GM12878 (cell line): ENCODE results near the gene WARS2. TPM values are rescaled to one million over a fixed set of nuclear protein-coding genes. Genes with fewer than 3 reads are reported as not detected.

ENCODE experiments used
- ATAC-seq: fragments of 200-7000 bp; cut with Tn5 transposase; 3 replicates; pipeline ENCODE4 v1.9.1; 2020; ENCODE audit warnings: mild to moderate bottlenecking, moderate library complexity
- BruUV-seq: library from RNA; stranded (reverse); fragments of 400-500 nt; replicated peaks from 2 replicates; lab custom pipeline; 2021; lab: Mats Ljungman, UMichigan
- CTCF ChIA-PET: fragments of 300-600 bp; sonication (Branson Sonifier 250); formaldehyde crosslinking; extraction: SDS; loops from one replicate; lab custom pipeline; 2021; ENCODE audit warnings: inconsistent platforms; lab: Yijun Ruan, JAX
- POLR2A ChIA-PET: fragments of 350-600 bp; formaldehyde crosslinking; extraction: SDS; loops from one replicate; lab custom pipeline; 2021; ENCODE audit warnings: inconsistent platforms; lab: Charles Lee
- RAD21 ChIA-PET: fragments of 300-600 bp; sonication (Branson Sonifier 250); formaldehyde crosslinking; loops from one replicate; lab custom pipeline; 2023; ENCODE audit warnings: antibody characterized with exemption; ENCODE audit not compliant: unreplicated experiment; lab: Charles Lee
- SMC1A ChIA-PET: fragments of 300-600 bp; sonication (Branson Sonifier 250); formaldehyde crosslinking; loops from one replicate; lab custom pipeline; 2023; ENCODE audit not compliant: unreplicated experiment, uncharacterized antibody; lab: Charles Lee
- DNase-seq: peaks from one replicate; pipeline ENCODE4 v3.0.0-alpha.2; 2011; ENCODE audit warnings: low read depth, low spot score
- FAIRE-seq: peaks from 3 replicates; lab custom pipeline; 2011; peaks lifted over from hg19 to GRCh38; lab: Jason Lieb, UNC
- H2AFZ ChIP-seq: 2 replicates; pipeline ENCODE4 v1.6.0; 2011; ENCODE audit warnings: low read depth, low read length, control low read depth; ENCODE audit not compliant: control insufficient read depth
- H3K27ac ChIP-seq: 2 replicates; pipeline ENCODE4 v1.5.1; 2011; ENCODE audit warnings: control low read depth; ENCODE audit not compliant: control insufficient read depth, insufficient read depth
- H3K27me3 ChIP-seq, 2 experiments: replicated peaks in 1 of 2; 2 replicates each; pipeline versions ENCODE4 v1.6.0 to v1.6.1; 2011; ENCODE audit warnings: low read length in 1 of 2; ENCODE audit not compliant: control insufficient read depth in 2 of 2, insufficient read depth in 2 of 2
- H3K36me3 ChIP-seq, 2 experiments: 2 replicates each; pipeline ENCODE4 v1.5.1; 2011; ENCODE audit warnings: low read length in 1 of 2; ENCODE audit not compliant: control insufficient read depth in 2 of 2, insufficient read depth in 2 of 2
- H3K4me1 ChIP-seq: 2 replicates; pipeline ENCODE4 v1.6.1; 2011; ENCODE audit warnings: mild to moderate bottlenecking, low read length, moderate library complexity, mixed read lengths; ENCODE audit not compliant: control insufficient read depth, insufficient read depth
- H3K4me2 ChIP-seq: 2 replicates; pipeline ENCODE4 v1.6.0; 2011; ENCODE audit warnings: control low read depth; ENCODE audit not compliant: control insufficient read depth, insufficient read depth
- H3K4me3 ChIP-seq: fragments of 200-600 bp; sonication (generic); 2 replicates; pipeline ENCODE4 v1.5.1; 2016
- H3K79me2 ChIP-seq: 2 replicates; pipeline ENCODE4 v1.6.0; 2011; ENCODE audit warnings: low read length; ENCODE audit not compliant: control insufficient read depth, insufficient read depth
- H3K9ac ChIP-seq: 2 replicates; pipeline ENCODE4 v1.8.0; 2011; ENCODE audit warnings: low read length, control low read depth, mixed read lengths; ENCODE audit not compliant: control insufficient read depth, insufficient read depth
- H3K9me3 ChIP-seq: replicated peaks from 3 replicates; pipeline ENCODE4 v1.5.1; 2011; ENCODE audit warnings: mild to moderate bottlenecking, low read length; ENCODE audit not compliant: control insufficient read depth, insufficient read depth
- H4K20me1 ChIP-seq: 2 replicates; pipeline ENCODE4 v1.6.0; 2011; ENCODE audit not compliant: control insufficient read depth, insufficient read depth
- ASH2L ChIP-seq: fragments of 300-600, 200-600 bp; sonication (generic); IDR thresholded peaks from 2 replicates; pipeline ENCODE4 v1.6.1; 2017; ENCODE audit warnings: low read depth, mild to moderate bottlenecking, borderline replicate concordance
- BMI1 ChIP-seq: fragments of 450-650 bp; IDR thresholded peaks from 2 replicates; pipeline ENCODE4 v1.6.1; 2016; ENCODE audit warnings: mild to moderate bottlenecking, moderate library complexity, borderline replicate concordance
- CHD1 ChIP-seq: IDR thresholded peaks from 2 replicates; pipeline ENCODE4 v1.6.1; 2012; ENCODE audit warnings: low read depth, low read length, improper control_type of control experiment
- CHD4 ChIP-seq: fragments of 200-600 bp; sonication (generic); IDR thresholded peaks from 2 replicates; pipeline ENCODE4 v1.6.1; 2016; ENCODE audit warnings: mild to moderate bottlenecking
- CREB1 ChIP-seq: IDR thresholded peaks from 2 replicates; pipeline ENCODE4 v1.6.1; 2012; ENCODE audit warnings: low read depth, mild to moderate bottlenecking, inconsistent platforms
- DPF2 ChIP-seq: fragments of 450-650 bp; IDR thresholded peaks from 2 replicates; pipeline ENCODE4 v1.6.1; 2017; ENCODE audit warnings: mild to moderate bottlenecking
- HDGF ChIP-seq: fragments of 450-650 bp; IDR thresholded peaks from 2 replicates; pipeline ENCODE4 v1.6.1; 2016; ENCODE audit warnings: antibody characterized with exemption
- IKZF1 ChIP-seq: fragments of 450-650 bp; conservative IDR thresholded peaks from 2 replicates; pipeline ENCODE4 v1.6.1; 2017; ENCODE audit warnings: antibody characterized with exemption, mild to moderate bottlenecking
- JUND ChIP-seq: IDR thresholded peaks from 2 replicates; pipeline ENCODE4 v1.6.1; 2012; ENCODE audit warnings: low read depth, mild to moderate bottlenecking, low read length, improper control_type of control experiment, moderate library complexity
- MEF2B ChIP-seq: fragments of 450-650 bp; IDR thresholded peaks from 2 replicates; pipeline ENCODE4 v1.6.1; 2018; ENCODE audit warnings: mild to moderate bottlenecking, moderate library complexity; ENCODE audit not compliant: partially characterized antibody, poor library complexity, severe bottlenecking
- MYB ChIP-seq: fragments of 150-350 bp; IDR thresholded peaks from 2 replicates; pipeline ENCODE4 v1.6.1; 2014; ENCODE audit warnings: mild to moderate bottlenecking, low read depth, low read length, borderline replicate concordance
- NFXL1 ChIP-seq: fragments of 450-650 bp; IDR thresholded peaks from 2 replicates; pipeline ENCODE4 v1.6.1; 2017; ENCODE audit warnings: antibody characterized with exemption, mild to moderate bottlenecking, borderline replicate concordance
- RCOR1 ChIP-seq: conservative IDR thresholded peaks from 2 replicates; pipeline ENCODE4 v1.6.1; 2012; ENCODE audit warnings: low read depth, low read length, improper control_type of control experiment
- RUNX3 ChIP-seq: IDR thresholded peaks from 2 replicates; pipeline ENCODE4 v1.6.1; 2012; ENCODE audit warnings: low read length, inconsistent platforms
- STAT3 ChIP-seq: IDR thresholded peaks from 2 replicates; pipeline ENCODE4 v1.6.1; 2011; ENCODE audit warnings: low read depth, low read length, improper control_type of control experiment
- TCF7 ChIP-seq: IDR thresholded peaks from 2 replicates; pipeline ENCODE4 v1.6.1; 2014; ENCODE audit warnings: antibody characterized with exemption, borderline replicate concordance
- ZBTB33 ChIP-seq: fragments of 450-650 bp; IDR thresholded peaks from 2 replicates; pipeline ENCODE4 v1.6.1; 2017; ENCODE audit warnings: mild to moderate bottlenecking
- ZNF207 ChIP-seq: fragments of 450-650 bp; IDR thresholded peaks from 2 replicates; pipeline ENCODE4 v1.6.1; 2014; ENCODE audit warnings: antibody characterized with exemption, mild to moderate bottlenecking, borderline replicate concordance
- ZNF622 ChIP-seq: fragments of 450-650 bp; IDR thresholded peaks from 2 replicates; pipeline ENCODE4 v1.6.1; 2017; ENCODE audit warnings: mild to moderate bottlenecking, inconsistent platforms
- WGBS: methylation state at CpG from one replicate; pipeline ENCODE4 v1.1.6; 2016; ENCODE audit warnings: low lambda C conversion rate; ENCODE audit not compliant: insufficient replicate concordance, insufficient coverage; ENCODE audit errors: missing lambda C conversion rate; 5-methylcytosine and 5-hydroxymethylcytosine counted together
- in situ Hi-C: fragments of 300-500 bp; cut with MboI; formaldehyde crosslinking; loops from 9 replicates; pipeline ENCODE4 v1.14.3; 2018; ENCODE audit warnings: mixed read lengths
- intact Hi-C: fragments of 100-400 bp; cut with micrococcal nuclease; formaldehyde crosslinking; loops from one replicate; pipeline ENCODE4 v1.14.2; 2022; ENCODE audit not compliant: unreplicated experiment
- polyA plus RNA-seq, 11 experiments: library from polyadenylated mRNA; depleted of rRNA in 4 of 11; unstranded in 6 of 11; stranded (reverse) in 5 of 11; fragments of >200 nt; fragmentation: Nextera tagmentation in 4 of 11; fragmentation: Illumina TruSeq in 1 of 11; extraction: Ambion mirVana in 4 of 11; extraction: Trizol in 1 of 11; gene quantifications; 1 replicate in 1 of 11; 2 replicates in 10 of 11; pipeline versions ENCODE4 v1.2.1 to v1.2.3, GENCODE V29; 2011 to 2016; ENCODE audit warnings: inconsistent platforms in 2 of 11, missing spikeins in 2 of 11, low read depth in 1 of 11
- total RNA-seq, 4 experiments: library from RNA; depleted of rRNA in 3 of 4; stranded (reverse); fragments of >200 nt in 3 of 4; fragmentation: Illumina TruSeq in 1 of 4; extraction: Trizol in 1 of 4; gene quantifications; 2 replicates each; pipeline versions ENCODE4 v1.2.1 to v1.2.3, GENCODE V29; 2013 to 2021

WARS2 gene
- total and polyA plus RNA-seq, 10 of the 15 experiments (the other 5 are each of a cell fraction or from before 2014, with no cell fraction given): 5.5 to 22.2 (median 14.4) TPM

- TF ChIP-seq JUND (no peak), ZBTB33 (0 out of 2 replicates have a peak, but pooled peaks have one; percentile 32)
- TF ChIP-seq, all 136 proteins: peak for 9
Measured at GRCh38 chr1:119141020-119141424, 569 bp upstream of the WARS2 start (continued).

GRCh38 chr1:119139857-119140176, 636 bp downstream of the WARS2 start:
- H3K4me2 ChIP-seq: peak overlapping the region; percentile 95
- POLR2A ChIA-PET: no interaction called here
- DNase-seq (no peak), ATAC-seq (peak; percentile 47), FAIRE-seq (peak; percentile 47)
- 40% methylated on average over 10 of the region's 10 CpGs for WGBS
- H3K9ac ChIP-seq: peak overlapping the region; percentile 96
- H3K79me2 ChIP-seq: peaks cover 17% of the 10 kb centered on the region
- H3K27me3 ChIP-seq: no peaks in the 10 kb centered on the region
- H3K4me3 ChIP-seq: peak overlapping the region; percentile 74
- SMC1A ChIA-PET: interaction anchor here (1.3 to 5.2 kb wide), 2 partner anchors 10 to 135 kb away, joined by 4 to 30 read pairs; no protein-coding TSS in a partner anchor
- no peaks in the 10 kb centered on the region for H3K9me3 ChIP-seq
- intact Hi-C loops: loop anchor here (10.0 kb wide), 2 partner anchors 125 to 225 kb away; partner anchors contain the start of gene HAO2
- in situ Hi-C loops: no loop called here
- RAD21 ChIA-PET: interaction anchor here (0.6 to 3.5 kb wide), 3 partner anchors 136 to 833 kb away, joined by 3 to 31 read pairs (median 7); no protein-coding TSS in a partner anchor
- H3K36me3 ChIP-seq: no peaks in the 10 kb centered on the region
- no peaks in the 10 kb centered on the region for H4K20me1 ChIP-seq
- no peaks in the 10 kb centered on the region for H3K4me1 ChIP-seq
- peak overlapping the region; percentile 99 for H3K27ac ChIP-seq
- no TSS peak for BruUV-seq
- CTCF ChIA-PET: interaction anchor here (0.9 to 6.1 kb wide), 9 partner anchors 10 to 233 kb away, joined by 3 to 71 read pairs (median 4); no protein-coding TSS in a partner anchor
- H2AFZ ChIP-seq: peak overlapping the region; percentile 98
- TF ChIP-seq RUNX3 (peak; percentile 73), DPF2 (no peak; the same call in 1 of the 2 replicates), TCF7 (no peak), ASH2L (0 out of 2 replicates have a peak, but pooled peaks have one; percentile 96), CHD1 (0 out of 2 replicates have a peak, but pooled peaks have one; percentile 63), NFXL1 (no peak), ZNF207 (no peak), STAT3 (no peak), MYB (no peak), MEF2B (peak; percentile 2), RCOR1 (0 out of 2 replicates have a peak, but pooled peaks have one; percentile 15), IKZF1 (0 out of 2 replicates have a peak, but pooled peaks have one; percentile 5), CREB1 (no peak), HDGF (no peak), ZNF622 (no peak), CHD4 (no peak), BMI1 (no peak)
- TF ChIP-seq, all 136 proteins: peak for 6
